GM21619 (cell line): ENCODE results near the gene FBXW12.
"Not testable (repeated sequence)": the region's sequence is repeated elsewhere in the genome, so short reads cannot be mapped to it uniquely, and the experiment has no call there.

Experiments used
- ATAC-seq: cut with Tn5 transposase; IDR thresholded peaks from one replicate; pipeline ENCODE4 v1.9.1; 2021; ENCODE audit not compliant: unreplicated experiment

The FBXW12 gene, protein sequence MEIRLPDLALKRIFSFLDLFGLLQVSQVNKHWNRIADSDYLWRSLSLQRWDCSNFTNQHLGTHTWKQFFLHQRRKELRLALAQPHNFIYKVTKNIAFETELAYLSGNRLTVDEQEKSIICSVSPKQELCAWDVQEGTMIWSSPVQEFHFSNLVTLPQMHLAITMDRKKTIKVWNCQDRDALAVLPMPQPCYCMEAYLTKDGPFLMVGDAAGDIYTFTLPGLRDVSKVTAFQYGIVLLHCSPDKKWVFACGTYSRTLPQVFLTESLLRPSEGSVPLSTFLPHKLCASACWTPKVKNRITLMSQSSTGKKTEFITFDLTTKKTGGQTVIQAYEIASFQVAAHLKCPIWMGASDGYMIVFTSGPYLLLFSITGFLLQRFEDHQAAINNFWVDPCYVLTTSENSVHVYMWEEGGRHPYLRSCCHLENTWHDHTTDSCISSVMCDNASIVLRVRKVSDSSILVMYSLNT

DNA sequence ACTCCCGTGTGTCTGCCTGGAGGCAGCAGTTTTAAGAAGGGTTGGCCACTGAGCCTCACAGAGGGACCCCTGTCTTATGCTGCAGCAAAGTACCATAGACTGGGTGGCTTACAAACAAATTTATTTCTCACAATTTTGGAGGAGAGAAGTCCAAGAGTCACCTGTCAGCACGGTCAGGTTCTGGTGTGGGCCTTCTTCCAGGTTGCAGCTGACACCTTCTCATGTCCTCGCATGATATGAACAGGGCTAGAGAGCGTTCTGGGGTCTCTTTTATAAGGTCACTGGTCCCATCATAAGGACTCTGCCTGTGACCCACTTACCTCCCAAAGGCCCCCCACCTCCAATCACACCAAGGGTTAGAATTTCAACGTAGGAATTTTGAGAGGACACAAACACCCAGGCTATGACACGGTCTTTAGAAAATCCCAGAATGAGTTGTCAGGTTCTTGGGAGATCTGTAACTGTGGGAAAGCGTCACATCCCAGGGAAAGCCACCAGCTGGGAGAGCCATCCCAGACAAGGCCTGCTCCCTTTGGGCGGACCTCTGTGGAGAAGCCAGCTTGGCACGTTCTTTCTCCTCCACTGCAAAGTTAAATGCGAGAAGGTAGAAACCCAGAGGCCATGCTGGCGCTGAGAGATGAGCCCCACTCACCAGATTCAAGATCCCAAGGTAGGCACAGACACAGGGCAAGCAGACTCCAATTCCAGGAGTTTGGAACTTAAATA, at the start of gene FBXW12:
Gene FBXW12, plus strand, starts transcription at position 569 of the 726 bp plus-strand sequence. CDS start 549 bp downstream, outside the sequence.
- ATAC-seq: no peak

DNA sequence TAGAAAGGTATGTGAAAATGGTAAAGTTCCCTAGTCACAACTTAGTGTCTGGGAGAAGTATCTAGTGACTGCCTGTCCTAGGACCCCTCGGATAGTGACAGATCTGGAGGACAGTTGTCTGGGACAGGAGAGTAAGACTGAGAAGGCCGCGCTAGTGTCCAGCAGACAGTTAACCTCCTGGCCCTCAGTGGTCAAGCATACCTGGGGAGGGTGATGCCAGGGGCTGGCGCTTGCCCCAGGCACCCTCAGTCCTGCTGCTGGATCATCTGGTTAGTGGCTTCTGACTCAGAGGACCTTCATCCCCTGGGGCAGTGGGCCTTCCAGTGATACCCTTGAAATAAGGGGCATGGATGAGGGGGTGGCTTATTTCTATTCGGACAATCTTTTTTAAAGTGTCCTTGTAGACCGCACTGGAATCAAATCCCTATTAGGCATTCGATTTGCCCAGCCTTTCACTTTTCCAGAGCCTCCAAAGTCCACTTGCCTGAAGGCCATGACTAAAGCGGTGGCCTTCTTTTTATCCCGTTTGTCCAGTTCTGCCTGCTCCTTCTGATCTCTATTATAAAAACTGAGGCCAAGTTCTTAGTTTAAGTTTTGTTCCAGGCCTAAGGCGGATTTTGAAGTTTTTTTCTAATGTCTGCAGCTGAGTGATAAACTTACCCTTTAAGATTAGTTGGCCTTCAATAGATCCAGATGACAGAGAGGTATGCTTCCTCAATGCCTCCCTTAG, 40.1 kb upstream of the FBXW12 start:
- not testable (repeated sequence) for ATAC-seq

DNA sequence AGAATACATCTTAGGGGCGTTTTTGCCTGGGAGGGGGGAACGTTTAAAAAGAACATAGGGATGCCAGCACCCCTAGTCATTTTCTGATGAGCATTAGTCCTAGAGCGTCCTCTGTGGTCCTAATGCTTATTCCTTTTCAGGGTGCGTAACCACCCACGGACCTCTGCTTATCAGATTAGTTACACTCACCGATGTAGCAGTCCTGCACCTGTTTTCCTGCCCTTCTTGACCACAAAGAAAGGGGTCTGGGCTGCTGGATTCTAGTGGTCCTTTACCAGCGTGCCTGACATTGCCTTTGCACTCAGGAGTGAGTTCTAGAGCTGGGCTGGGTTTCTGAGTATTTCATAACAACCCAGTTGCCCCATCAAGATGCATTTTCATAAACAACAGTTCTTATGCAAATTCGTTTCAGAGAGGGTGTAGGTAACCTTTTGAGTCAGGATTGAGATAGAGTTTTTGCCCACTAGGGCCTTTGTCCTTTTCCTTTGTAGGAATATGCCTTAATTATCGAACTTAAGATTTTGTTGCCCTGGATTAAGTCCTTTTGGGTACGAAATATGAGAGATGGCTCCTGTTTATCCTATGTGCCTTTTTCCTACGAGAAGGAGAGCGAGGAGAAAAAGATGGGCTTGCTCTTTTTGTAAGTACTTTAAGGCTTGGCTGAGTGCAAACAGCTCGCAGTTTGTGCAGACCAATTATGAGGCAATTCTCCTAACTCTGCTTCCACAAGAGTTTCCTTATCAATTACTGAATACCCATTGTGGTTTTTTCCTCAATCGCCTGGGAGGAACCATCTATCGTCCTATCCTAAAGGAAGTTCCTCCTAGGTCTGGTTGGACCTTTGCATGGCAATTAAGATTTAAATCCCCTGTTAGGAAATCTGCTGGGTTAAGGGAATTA, 38.4 kb upstream of the FBXW12 start, which contains the start of gene SPINK8:
Gene SPINK8, minus strand, starts transcription at position 316 of the 900 bp plus-strand sequence. CDS start 5,320 bp downstream, outside the sequence.
- not testable (repeated sequence) for ATAC-seq

DNA sequence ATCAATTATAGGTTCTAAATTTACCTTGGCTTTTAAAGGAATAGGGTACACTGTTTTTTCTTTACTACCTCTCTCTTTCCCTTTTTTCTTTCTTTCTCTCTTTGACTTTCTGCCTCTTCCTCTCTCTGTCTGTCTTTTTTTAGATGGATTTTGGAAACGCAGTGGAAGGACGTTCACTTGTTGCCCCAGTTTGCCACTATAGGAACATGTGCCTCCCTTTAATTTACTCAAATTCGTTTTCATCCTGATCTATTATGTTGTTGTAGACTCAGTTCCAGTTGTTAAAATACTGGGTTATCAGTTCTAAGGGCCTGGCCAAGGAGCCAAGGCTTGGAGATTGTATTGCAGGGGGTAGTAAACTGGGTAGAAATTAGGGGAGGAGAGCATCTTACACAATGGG, 37.4 kb upstream of the FBXW12 start:
- ATAC-seq: no peak

DNA sequence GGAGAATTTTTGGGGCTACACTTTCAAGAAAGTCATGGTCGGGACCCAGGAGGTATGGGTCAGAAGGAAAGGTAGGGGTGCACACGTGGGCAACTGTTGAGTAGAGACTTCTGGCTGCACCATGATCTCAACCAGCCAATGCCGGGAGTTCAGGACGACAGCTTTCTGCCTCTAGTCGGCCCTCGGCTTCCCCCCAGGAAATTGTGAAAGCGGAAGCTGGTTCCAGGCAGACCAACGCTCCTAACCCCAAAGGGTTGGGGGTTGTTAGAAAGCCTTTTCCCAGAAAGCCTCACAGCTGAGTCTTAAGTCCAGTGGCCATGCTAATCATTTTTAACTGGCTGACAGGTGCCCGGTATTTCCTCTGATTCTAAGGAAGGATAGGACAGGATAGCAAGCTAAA, 36.7 kb upstream of the FBXW12 start:
- ATAC-seq: not testable (repeated sequence)

DNA sequence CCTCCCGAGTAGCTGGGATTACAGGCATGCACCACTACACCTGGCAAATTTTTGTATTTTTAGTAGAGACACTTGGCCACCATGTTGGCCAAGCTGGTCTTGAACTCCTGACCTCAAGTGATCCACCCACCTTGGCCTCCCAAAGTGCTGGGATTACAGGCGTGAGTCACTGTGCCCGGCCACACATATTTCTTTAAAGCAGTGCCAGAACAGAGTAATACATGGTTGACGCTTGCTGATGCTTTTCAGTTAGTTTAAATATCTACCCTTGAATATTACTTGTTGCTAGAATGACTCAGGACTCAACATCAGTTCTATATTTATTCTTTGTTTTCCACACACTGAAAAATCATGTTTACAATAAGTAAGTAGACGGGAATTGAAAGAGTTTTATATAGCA, 34.5 kb upstream of the FBXW12 start:
- ATAC-seq: not testable (repeated sequence)

DNA sequence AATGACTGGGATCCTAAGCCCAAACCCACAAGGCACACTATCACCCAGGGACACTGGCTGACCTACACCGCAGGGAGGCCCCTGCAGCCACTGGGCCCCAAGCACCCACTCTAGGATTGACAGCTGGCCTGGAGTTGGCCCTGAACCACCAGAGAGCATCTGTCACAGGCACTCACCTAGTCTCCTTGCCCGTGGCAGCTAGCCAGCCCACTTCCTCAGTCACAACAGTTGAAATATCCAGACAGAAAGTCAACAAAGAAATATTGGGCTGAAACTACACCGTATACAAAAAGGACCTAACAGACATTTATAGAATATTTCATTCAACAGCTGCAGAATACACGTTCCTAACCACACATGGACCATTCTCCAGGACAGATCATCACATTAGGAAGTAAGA, 33.4 kb upstream of the FBXW12 start:
- ATAC-seq: no peak

DNA sequence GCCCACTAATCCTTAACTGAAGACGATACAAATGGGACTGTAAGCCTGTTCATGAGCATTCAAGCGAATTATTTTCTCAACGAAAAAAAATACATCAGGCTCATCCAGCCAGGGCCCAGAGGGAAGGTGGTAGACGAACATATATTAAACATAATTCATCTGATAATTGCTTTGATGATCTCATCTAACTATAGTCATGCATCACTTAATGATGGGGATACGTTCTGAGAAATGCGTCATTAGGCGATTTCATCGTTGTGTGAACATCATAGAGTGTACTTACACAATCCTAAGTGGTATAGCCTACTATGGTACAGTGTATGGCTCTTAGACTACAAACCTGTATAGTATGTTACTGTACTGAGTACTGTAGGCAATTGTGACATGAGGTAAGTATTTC, 28.6 kb upstream of the FBXW12 start:
- ATAC-seq: no peak

DNA sequence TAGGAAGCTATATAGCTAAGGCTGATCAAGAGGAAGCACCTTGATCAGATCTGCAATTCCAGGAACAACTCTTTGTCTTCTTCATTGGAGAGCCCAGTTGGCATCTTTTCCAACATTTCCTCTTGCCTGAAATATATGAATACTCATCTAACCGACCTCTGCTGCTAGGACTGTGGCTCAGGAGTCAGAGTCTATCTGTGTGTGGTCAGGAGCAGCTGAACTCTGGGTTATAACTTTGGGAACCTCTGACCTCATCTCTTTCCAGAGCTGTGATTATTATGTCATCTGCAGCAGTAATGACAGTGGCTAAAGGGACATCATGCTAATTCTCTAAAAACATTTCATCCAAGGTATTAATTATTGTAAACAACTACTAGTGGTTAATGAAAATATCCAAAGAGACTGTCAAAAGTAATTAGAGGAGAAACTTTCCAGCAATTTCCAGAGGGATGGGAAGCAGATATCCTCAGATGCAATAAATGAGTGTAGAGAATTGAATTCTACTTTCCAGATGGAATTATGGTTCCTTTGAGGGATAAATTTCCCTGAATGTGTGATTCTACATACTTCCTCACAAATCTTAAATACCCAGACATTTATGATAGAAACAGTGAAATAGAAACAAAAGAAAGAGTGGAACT, 27.0 kb upstream of the FBXW12 start:
- ATAC-seq: no peak

DNA sequence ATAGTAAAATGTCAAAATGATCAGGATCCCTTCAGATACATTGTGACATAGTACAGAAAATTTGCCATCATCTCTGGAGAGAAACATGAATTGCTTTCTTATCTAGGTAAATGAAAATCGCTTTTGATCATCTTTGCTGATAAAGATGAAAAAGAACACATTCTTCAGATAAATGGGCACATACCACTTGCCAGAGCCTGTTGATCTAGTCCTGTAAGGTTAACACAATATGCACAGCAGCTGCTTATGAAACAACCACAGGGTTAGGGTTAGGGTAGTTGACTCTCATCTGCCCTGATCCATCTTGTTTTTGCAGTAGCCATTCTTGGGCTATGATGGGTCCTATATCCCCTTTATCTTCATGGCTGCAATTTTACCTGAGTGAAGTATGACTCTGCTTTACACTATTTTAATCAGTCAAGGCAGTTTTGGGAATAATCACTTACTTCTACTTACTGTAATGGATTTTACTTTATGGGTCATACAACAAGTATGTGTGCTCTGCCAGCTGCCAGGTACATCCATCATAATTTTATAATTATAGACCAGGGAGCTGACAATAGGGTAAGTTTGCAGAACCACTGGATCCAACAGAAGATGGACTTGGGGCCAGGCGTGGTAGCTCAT, 26.0 kb upstream of the FBXW12 start:
- no peak for ATAC-seq

DNA sequence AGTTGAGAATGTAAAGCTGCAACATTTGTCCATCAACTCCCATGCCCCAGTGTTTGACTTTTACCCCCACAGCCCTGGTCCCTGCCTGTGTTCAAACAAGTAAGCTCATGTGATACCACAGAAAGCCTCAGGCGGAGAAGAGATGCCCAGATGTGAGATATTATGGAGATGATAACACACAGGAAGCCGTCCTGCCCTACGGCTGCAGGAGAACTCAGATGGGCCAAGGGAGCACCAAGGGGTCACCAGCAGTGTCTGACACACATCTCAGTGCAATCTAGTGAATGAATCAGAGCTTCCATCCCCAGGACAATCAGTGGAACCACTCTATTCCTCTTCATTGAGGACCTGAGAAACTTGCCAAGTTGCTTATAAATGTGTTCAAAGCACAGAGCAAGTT, 24.5 kb upstream of the FBXW12 start:
- no peak for ATAC-seq

DNA sequence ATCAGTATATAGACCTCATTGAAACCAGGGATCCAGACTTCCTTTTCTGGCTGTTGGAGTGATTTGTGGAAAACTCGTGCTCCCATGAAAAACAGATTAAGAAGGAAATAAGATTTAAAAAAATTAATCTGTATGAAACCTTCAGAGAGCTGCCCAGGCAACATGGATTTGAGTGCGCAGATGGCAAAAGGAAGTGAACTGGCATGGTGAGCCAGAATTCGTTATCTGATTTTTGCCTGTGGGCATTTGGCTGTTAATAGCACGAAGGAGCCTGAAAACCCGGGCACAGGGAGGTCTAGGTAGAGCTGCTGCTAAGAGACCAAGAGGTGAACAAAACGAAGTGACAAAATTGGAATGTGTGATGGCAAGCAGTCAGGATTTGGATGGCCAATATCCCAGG, 19.5 kb upstream of the FBXW12 start:
- ATAC-seq: no peak

DNA sequence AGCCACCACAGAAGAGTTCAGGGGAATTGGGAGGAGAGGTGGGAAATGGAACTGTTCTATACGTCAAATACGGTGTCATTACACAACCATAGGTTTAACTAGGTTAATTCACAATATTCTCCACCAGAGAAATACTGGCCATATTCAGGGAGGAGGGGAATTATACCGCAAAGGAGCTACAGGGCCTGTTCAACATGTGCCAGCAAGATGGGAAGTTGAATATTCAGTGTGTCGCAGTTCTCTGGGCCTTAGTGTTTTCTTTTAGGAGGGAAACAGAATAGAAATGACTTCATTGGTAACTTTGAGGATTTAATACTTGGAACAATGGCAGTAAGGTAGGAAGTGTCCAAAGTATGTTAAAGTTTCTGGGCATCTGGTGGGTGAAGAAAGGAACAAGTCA, 18.0 kb upstream of the FBXW12 start:
- ATAC-seq: no peak

DNA sequence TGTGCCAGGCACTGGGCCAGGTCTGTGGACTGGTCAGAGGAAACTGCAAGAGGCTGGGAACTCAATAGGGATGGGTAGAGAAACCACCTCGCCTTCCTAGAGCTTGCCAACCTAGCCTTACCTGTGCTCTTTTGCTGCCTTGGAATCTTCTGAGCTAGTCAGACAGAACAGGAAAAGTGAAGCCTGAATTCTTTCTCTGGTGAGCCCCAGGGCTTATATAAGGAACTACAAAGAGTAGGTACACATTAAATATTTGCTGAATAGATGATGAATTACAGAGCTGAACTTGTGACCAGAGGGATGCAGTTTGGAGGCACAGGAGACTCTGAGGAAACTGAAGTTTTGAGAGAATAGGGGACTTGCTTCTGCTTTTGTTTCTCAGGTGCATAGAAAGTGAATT, 15.6 kb upstream of the FBXW12 start:
- ATAC-seq: no peak

DNA sequence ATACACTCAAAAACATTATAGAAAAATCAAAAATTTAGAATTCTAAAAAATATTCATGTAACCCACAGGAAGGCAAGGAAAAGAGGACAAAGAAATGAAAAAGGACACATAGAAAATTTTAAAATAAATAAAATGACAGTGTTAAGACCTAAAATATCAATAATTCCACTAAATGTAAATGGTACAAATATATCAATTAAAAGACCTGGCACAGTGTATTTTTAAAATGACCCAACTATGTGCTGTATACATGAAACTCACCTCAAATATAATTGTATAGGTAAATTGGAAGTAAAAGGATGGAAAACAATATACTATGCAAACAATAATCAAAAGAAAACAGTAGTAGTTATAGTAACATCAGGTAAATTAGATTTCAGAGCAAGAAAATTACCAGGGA, 10.1 kb upstream of the FBXW12 start:
- ATAC-seq: no peak

DNA sequence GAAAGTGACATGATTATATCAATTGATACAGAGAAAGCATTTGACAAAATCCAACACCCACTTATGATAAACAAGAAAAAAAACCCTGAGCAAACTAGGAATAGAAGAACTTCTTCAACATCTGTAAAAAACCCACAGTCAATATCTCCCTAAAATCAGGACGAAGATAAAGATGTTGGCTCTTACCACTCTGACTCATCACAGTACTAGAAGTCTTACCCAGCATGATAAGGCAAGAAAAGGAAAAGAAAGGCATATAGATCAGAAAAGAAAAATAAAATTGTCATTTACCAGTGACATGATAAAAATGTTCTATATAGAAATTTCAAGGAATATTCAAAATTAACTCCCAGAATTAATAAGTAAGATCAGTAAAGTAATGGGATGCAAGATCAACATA, 7.2 kb upstream of the FBXW12 start:
- no peak for ATAC-seq

DNA sequence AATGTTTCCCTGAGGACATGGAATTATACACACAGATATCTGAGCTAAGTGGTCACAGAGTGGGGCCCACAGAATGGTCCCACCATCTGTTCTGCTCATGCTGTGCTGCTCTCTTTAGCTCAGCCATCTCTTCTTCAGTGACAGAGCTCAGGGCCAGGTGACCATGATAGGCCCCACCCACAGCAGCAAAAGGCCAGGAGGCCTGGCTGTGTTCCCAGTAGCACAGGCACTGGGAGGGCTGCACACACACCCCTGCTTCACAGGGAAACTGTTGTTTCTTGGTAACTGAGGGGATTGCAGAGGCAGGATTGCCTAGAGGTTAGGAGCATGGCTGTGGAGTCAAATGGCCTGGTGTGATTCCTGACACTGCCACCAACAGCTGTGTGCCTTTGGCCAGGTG, 4.8 kb upstream of the FBXW12 start:
- no peak for ATAC-seq

DNA sequence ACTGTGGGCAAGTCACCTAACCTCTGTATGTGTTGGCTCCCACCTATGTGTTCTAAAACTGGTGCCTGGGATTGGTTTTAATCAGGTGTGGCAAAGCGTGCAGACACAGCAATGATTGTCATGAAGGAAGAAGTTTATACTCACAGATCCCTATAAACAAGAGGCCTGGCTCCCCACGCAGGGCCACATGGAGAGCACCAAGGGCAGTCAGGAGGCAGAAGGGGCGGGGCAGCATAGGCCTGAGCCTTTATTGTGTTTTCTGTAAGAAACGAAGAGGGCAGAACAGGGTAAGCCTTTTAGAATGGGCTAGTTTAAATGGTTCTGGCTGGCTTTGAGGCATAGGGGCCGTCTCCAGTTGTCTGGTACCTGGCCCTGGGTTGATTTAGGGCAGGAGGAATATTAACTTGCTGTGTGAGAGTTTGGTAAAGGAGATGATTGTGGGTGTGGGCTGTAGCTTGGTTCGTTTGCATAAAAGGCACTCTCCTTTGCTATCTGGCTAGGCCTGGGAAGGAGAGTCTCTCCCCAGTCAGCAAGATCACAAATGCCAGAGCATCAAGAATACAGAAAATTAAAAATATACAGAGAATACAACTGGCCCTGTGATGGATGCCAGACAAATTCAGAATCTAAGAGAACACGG, 2.2 kb upstream of the FBXW12 start:
- ATAC-seq: no peak

DNA sequence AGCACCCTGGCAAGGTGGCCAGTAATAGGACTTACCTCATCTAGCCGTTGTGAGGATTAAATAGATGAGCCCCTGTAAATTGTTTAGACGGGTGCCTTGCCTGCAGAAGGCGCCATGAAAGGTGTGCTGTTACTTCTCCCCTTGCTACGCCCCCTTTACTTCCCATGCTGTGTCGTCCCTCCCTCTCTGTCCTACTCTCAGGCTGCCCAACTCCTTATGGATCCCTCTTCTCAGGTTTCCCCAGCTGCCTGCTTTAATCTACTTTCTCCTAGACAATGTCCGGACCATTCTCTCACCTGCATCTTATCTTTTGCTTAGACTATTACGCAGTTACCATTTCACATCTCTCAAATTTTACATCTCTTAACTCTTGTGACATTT, 1.7 kb upstream of the FBXW12 start:
- no peak for ATAC-seq
